HL-60/S4 treated with phorbol 12-myristate 13-acetate at 8.2 ng/mL for 4 days and 3 days (cell line): ENCODE measurements around the gene CAGE1.

Experiments used
- in situ Hi-C: fragments of 300-500 bp; cut with MboI; formaldehyde crosslinking; loops from 2 replicates; pipeline ENCODE4 v1.15.0; 2022; ENCODE audit warnings: low sequenced_read_pairs

Gene CAGE1

GRCh38 chr6:7389451-7390225, at the start of gene CAGE1, which contains the start of gene RIOK1:
Gene CAGE1 (minus strand): TSS chr6:7389742. CDS start chr6:7387173, 2,569 bp downstream.
Gene RIOK1 (plus strand): TSS chr6:7389808. CDS start chr6:7390003, 195 bp downstream.
- in situ Hi-C loops, result no loop called here

GRCh38 chr6:7439228-7439627, 49.7 kb upstream of the CAGE1 start:
- in situ Hi-C loops, result no loop called here

- in situ Hi-C loops, result no loop called here
Measured at GRCh38 chr6:7438011-7438410, 48.5 kb upstream of the CAGE1 start.

GRCh38 chr6:7434672-7435071, 45.1 kb upstream of the CAGE1 start:
- in situ Hi-C loops, result no loop called here

- in situ Hi-C loops, result no loop called here
Measured at GRCh38 chr6:7433121-7433617, 43.6 kb upstream of the CAGE1 start.

GRCh38 chr6:7432391-7433120, 43.0 kb upstream of the CAGE1 start:
- in situ Hi-C loops, result no loop called here

- in situ Hi-C loops, result no loop called here
Measured at GRCh38 chr6:7431674-7432390, 42.3 kb upstream of the CAGE1 start.

- in situ Hi-C loops, result no loop called here
Measured at GRCh38 chr6:7431313-7431673, 41.8 kb upstream of the CAGE1 start.

GRCh38 chr6:7426447-7427169, 37.1 kb upstream of the CAGE1 start:
- in situ Hi-C loops, result no loop called here

- in situ Hi-C loops, result no loop called here
Measured at GRCh38 chr6:7425808-7426190, 36.3 kb upstream of the CAGE1 start.

- in situ Hi-C loops, result loop anchor here (25.0 kb wide), 1 partner anchor 162 kb away; the partner anchor contains the start of gene SNRNP48
Measured at GRCh38 chr6:7424967-7425807, 35.6 kb upstream of the CAGE1 start.

- in situ Hi-C loops, result loop anchor here (25.0 kb wide), 1 partner anchor 163 kb away; the partner anchor contains the start of gene SNRNP48
Measured at GRCh38 chr6:7424058-7424457, 34.5 kb upstream of the CAGE1 start.

GRCh38 chr6:7421066-7421465, 31.5 kb upstream of the CAGE1 start:
- in situ Hi-C loops, result loop anchor here (25.0 kb wide), 1 partner anchor 166 kb away; the partner anchor contains the start of gene SNRNP48

- in situ Hi-C loops, result loop anchor here (25.0 kb wide), 1 partner anchor 168 kb away; the partner anchor contains the start of gene SNRNP48
Measured at GRCh38 chr6:7419065-7419464, 29.5 kb upstream of the CAGE1 start.

- in situ Hi-C loops, result loop anchor here (25.0 kb wide), 1 partner anchor 169 kb away; the partner anchor contains the start of gene SNRNP48
Measured at GRCh38 chr6:7418238-7418905, 28.8 kb upstream of the CAGE1 start.

GRCh38 chr6:7417684-7418083, 28.1 kb upstream of the CAGE1 start:
- in situ Hi-C loops, result loop anchor here (25.0 kb wide), 1 partner anchor 170 kb away; the partner anchor contains the start of gene SNRNP48

- in situ Hi-C loops, result loop anchor here (25.0 kb wide), 1 partner anchor 172 kb away; the partner anchor contains the start of gene SNRNP48
Measured at GRCh38 chr6:7414811-7415210, 25.3 kb upstream of the CAGE1 start.

GRCh38 chr6:7413151-7413823, 23.7 kb upstream of the CAGE1 start:
- in situ Hi-C loops, result loop anchor here (25.0 kb wide), 1 partner anchor 174 kb away; the partner anchor contains the start of gene SNRNP48
